Nephron (organoid): ENCODE measurements around the gene EIF4ENIF1.
"Not testable (repeated sequence)": the region's sequence is repeated elsewhere in the genome, so short reads cannot be mapped to it uniquely, and the experiment has no call there.

ENCODE experiments used
- H3K27ac Mint-ChIP-seq, 3 experiments: 2 replicates each; pipeline ENCODE4 v1.8.0; 2020; ENCODE audit warnings: mixed read lengths in 3 of 3, mild to moderate bottlenecking in 2 of 3, moderate library complexity in 1 of 3
- H3K27me3 Mint-ChIP-seq: 2 replicates; pipeline ENCODE4 v1.8.0; 2021; ENCODE audit warnings: low read depth, mild to moderate bottlenecking, moderate library complexity, mixed read lengths
- H3K36me3 Mint-ChIP-seq: 2 replicates; pipeline ENCODE4 v1.8.0; 2020; ENCODE audit warnings: low read depth, mixed read lengths
- H3K4me1 Mint-ChIP-seq: 2 replicates; pipeline ENCODE4 v1.8.0; 2020; ENCODE audit warnings: mixed read lengths
- H3K4me3 Mint-ChIP-seq, 3 experiments: 2 replicates each; pipeline ENCODE4 v1.8.0; 2020; ENCODE audit warnings: mild to moderate bottlenecking in 3 of 3, mixed read lengths in 3 of 3, moderate library complexity in 2 of 3
- H3K9me3 Mint-ChIP-seq: 2 replicates; pipeline ENCODE4 v1.8.0; 2020; ENCODE audit warnings: mixed read lengths
- TF ChIP-seq, protein P1 (sequence below), 3 experiments: fragments of 200-600 bp; sonication (generic); IDR thresholded peaks; one replicate each; pipeline ENCODE4 v1.5.0; 2021; ENCODE audit warnings: antibody characterized with exemption in 3 of 3; ENCODE audit not compliant: unreplicated experiment in 3 of 3

The EIF4ENIF1 gene

DNA sequence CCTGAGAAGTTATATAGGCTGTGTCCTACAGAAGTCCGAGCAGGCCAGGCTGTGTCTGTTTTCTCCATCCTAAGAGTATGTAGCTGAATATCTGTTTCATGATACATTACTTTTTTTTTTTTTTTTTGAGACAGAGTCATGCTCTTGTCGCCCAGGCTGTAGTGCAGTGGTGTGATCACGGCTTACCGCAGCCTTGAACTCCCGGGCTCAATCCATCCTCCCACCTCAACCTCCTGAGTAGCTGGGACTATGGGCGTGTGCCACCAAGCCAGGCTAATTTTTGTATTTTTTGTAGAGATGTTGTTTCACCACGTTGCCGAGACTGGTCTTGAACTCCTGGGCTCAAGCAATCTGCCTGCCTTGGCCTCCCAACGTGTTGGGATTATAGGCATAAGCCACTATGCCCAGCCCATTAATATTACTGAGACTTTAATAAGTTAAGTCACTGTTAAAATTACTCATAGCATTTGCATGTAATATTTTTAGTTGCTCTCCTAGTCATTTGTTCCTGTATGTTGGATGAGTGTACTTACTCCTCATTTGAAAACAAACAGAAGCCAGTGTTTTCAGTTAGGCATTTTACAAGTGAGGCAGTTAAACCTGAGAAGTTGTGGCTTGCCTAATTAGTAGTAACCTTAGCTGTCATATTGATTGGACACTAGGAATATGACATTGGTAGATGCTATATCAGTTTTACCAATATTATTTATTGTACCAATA is 64.2 kb downstream of the EIF4ENIF1 start:
- no peaks in the 10 kb centered on the region for H3K9me3 Mint-ChIP-seq
- no peaks in the 10 kb centered on the region for H3K27me3 Mint-ChIP-seq
- TF ChIP-seq, protein P1, sequence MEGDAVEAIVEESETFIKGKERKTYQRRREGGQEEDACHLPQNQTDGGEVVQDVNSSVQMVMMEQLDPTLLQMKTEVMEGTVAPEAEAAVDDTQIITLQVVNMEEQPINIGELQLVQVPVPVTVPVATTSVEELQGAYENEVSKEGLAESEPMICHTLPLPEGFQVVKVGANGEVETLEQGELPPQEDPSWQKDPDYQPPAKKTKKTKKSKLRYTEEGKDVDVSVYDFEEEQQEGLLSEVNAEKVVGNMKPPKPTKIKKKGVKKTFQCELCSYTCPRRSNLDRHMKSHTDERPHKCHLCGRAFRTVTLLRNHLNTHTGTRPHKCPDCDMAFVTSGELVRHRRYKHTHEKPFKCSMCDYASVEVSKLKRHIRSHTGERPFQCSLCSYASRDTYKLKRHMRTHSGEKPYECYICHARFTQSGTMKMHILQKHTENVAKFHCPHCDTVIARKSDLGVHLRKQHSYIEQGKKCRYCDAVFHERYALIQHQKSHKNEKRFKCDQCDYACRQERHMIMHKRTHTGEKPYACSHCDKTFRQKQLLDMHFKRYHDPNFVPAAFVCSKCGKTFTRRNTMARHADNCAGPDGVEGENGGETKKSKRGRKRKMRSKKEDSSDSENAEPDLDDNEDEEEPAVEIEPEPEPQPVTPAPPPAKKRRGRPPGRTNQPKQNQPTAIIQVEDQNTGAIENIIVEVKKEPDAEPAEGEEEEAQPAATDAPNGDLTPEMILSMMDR (IDR thresholded peaks at IDR 0.05; ENCODE audit: unreplicated experiment in 3 of 3) = no peak
- no peak overlapping the region for H3K27ac Mint-ChIP-seq
- H3K36me3 Mint-ChIP-seq = peaks cover 77% of the 10 kb centered on the region
- no peaks in the 10 kb centered on the region for H3K4me1 Mint-ChIP-seq
- no peak overlapping the region for H3K4me3 Mint-ChIP-seq

DNA sequence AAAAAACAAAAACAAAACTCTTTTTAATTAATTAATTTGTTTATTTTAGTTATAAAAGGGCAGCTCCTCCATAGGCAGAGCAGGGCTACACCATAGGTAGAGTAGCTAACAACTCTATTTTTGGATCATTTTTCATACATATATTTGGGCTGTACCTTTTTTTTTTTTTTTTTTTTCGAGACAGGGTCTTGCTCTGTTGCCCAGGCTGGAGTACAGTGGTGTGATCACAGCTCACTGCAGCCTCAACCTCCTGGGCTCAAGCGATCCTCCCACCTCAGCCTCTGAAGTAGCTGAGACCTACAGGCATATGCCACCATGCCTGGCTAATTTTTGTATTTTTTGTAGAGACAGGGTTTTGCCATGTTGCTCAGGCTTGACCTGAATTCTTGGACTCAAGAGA is 87.3 kb downstream of the EIF4ENIF1 start:
- peaks cover 42% of the 10 kb centered on the region for H3K36me3 Mint-ChIP-seq
- H3K27ac Mint-ChIP-seq, H3K27me3 Mint-ChIP-seq, H3K9me3 Mint-ChIP-seq: not testable (repeated sequence)
- peak overlapping the region in 2 of 3 experiments; percentile 23 to 76 for H3K4me3 Mint-ChIP-seq
- peaks cover 19% of the 10 kb centered on the region for H3K4me1 Mint-ChIP-seq

DNA sequence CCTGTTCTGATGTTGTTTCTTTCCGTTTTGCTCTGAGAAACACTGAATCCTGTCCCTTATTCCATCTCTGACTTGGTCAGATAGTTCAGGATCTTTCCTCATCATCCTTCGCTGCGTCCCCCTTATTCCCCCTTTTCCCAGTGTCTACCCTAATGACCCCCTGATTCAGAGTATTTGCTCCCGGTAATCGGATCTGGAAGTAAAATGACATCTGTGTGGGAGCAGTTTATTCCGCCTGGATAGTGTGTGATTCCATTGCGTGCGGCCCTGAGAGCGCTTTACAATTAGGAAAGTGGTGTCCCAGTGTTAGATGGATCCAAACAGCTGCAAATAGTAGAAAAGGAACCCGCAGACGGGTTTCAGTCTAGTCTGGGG is 89.6 kb downstream of the EIF4ENIF1 start:
- Mint-ChIP-seq H3K27ac (peak overlapping the region; percentile 84 to 98 (median 98)), H3K4me1 (peaks cover 19% of the 10 kb centered on the region), H3K4me3 (peak overlapping the region; percentile 96 to 98 (median 97)), H3K36me3 (peaks cover 23% of the 10 kb centered on the region), H3K27me3 (no peaks in the 10 kb centered on the region), H3K9me3 (no peaks in the 10 kb centered on the region)
- TF ChIP-seq, protein P1 (IDR thresholded peaks at IDR 0.05; ENCODE audit: unreplicated experiment in 3 of 3) = no peak

DNA sequence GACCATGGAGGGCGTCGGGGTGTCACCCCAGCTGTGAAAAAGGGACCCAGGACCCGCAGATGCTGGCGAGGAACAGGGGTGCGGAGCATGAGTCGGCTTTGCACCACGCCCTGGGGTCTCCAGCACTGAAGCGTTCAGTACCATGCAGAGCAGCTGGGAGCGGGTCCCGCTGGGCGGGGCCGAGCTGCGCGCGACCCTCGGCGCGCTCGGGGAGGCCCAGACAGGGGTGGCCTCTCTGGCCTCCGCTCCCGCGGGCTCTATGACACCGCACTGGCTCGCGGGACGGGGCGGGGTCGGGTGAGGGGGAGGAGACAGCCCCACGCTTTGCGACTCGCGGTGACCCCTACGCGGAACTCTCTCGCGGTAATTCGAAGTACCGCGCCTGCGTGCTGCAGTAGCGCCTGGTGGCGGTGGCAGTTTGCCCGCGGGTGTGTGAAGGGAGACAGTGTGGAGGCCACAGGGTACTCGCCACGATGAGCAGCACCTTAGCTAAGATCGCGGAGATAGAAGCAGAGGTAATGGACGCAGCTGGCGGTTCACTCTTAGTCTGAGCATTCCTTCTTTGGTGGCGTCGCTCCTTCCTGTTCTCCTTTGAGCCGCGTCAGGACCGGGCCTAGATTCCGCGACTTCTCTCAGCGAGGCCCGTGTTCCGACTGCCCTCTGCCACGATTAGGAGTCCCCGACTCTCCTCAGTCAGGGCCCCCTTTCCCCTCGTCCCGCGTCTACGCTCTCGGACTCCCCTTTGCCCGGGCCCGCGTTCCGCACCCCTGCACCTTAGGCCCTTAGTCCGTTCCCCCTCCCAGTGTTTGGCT is 90.2 kb downstream of the EIF4ENIF1 start, which contains the start of gene DRG1:
Gene DRG1 (plus strand): TSS at position 394 of the 812 bp plus-strand sequence. CDS start 80 bp downstream, at position 474.
- Mint-ChIP-seq H3K4me1 (peaks cover 19% of the 10 kb centered on the region), H3K27ac (peak within 1 kb of the TSS; percentile 84 to 98 (median 98)), H3K4me3 (peak within 1 kb of the TSS; percentile 96 to 98 (median 97)), H3K9me3 (no peaks in the 10 kb centered on the region), H3K36me3 (peaks cover 23% of the 10 kb centered on the region), H3K27me3 (no peaks in the 10 kb centered on the region)
- TF ChIP-seq, protein P1 (IDR thresholded peaks at IDR 0.05; ENCODE audit: unreplicated experiment in 3 of 3) = no peak

DNA sequence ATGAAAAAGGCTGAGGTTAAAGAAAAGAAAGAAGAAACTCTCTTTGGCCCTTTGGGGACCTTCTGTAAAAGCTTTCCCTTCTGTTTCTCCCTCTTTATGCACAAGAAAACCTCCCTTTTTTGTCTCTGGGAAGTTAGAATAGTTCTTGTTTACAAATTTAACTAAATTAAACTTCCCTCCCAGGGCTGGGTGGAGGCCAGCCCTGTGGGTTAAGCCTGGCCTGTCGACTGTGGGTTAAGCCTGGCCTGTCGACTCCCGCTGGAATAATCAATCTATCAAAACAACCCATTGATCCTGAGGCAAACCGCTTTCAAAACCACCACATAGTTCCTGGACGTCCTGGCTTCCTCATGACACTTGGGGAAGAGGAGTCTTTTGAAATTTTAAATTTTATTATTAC is 91.4 kb downstream of the EIF4ENIF1 start:
- Mint-ChIP-seq H3K36me3 (peaks cover 18% of the 10 kb centered on the region), H3K27me3 (no peaks in the 10 kb centered on the region), H3K4me3 (peak overlapping the region; percentile 48 to 73 (median 70)), H3K4me1 (peaks cover 19% of the 10 kb centered on the region), H3K9me3 (no peaks in the 10 kb centered on the region), H3K27ac (peak overlapping the region; percentile 84 to 98 (median 93))
- TF ChIP-seq, protein P1 (IDR thresholded peaks at IDR 0.05; ENCODE audit: unreplicated experiment in 3 of 3) = no peak

DNA sequence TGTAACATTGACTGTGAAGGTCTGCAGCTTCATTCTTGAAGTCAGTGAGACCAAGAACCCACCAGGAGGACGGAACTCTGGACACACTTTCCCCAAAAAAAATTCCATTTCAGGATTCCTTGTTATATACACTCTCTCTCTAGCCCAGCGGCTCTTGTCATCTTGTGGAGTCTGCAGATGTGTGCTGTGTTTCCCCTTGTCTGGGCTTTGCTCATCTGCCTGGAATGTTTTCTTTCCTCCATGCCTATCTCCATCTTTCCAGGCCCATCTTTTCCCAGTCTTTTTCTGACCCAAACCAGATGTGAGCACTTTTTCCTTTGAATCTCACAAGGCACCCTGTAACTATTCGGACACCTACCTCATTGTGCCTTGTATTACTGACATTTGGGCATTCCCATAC is 95.3 kb downstream of the EIF4ENIF1 start:
- Mint-ChIP-seq H3K27me3 (no peaks in the 10 kb centered on the region), H3K4me1 (peaks cover 10% of the 10 kb centered on the region), H3K4me3 (no peak overlapping the region), H3K36me3 (no peaks in the 10 kb centered on the region), H3K9me3 (no peaks in the 10 kb centered on the region), H3K27ac (no peak overlapping the region)
- TF ChIP-seq, protein P1 (IDR thresholded peaks at IDR 0.05; ENCODE audit: unreplicated experiment in 3 of 3) = no peak
